Right ventricle myocardium inferior (tissue), 1 donor: ENCODE data around the gene SUMF1. TPM values are rescaled to one million over a fixed set of nuclear protein-coding genes. Genes with fewer than 3 reads are reported as not detected.
A peak's percentile ranks its signal among the peaks of the same experiment; 100 is the strongest.

Experiments used
- ATAC-seq: fragments of 200-7000 bp; cut with Tn5 transposase; one replicate; pipeline ENCODE4 v1.9.1; 2020; ENCODE audit warnings: mild to moderate bottlenecking, moderate library complexity
- DNase-seq: peaks from one replicate; pipeline ENCODE4 v3.0.0; 2021; ENCODE audit errors: missing footprints
- intact Hi-C: fragments of 100-400 bp; cut with DNase I; formaldehyde crosslinking; loops from one replicate; pipeline ENCODE4 v1.11.0; 2022
- total RNA-seq: library from RNA; stranded (reverse); fragmentation: NEBNext Ultra II Directional; extraction: Animal tissue kit (Norgen Biotek cat#: 25700); gene quantifications from one replicate; pipeline ENCODE4 v1.2.1, GENCODE V29; 2021
- donor health status: DM: no; HTN: yes; CAD: no; lungs with severe emphysema.

The SUMF1 gene
- total RNA-seq, 1 donor from 2014 or later, result 8.4 TPM

- intact Hi-C loops, result no loop called here
- ATAC-seq (no peak), DNase-seq (no peak)
These were observed 34.4 kb upstream of the SUMF1 start for GRCh38 chr3:4501437-4501836.

- DNase-seq (no peak), ATAC-seq (no peak)
- intact Hi-C loops, result loop anchor here (10.0 kb wide), 1 partner anchor 144 kb away; no protein-coding TSS in a partner anchor
These were observed 31.4 kb upstream of the SUMF1 start for GRCh38 chr3:4498446-4498845.

GRCh38 chr3:4497843-4498324, 30.8 kb upstream of the SUMF1 start:
- ATAC-seq, result no peak
- intact Hi-C loops, result loop anchor here (10.0 kb wide), 1 partner anchor 143 kb away; no protein-coding TSS in a partner anchor

DNA sequence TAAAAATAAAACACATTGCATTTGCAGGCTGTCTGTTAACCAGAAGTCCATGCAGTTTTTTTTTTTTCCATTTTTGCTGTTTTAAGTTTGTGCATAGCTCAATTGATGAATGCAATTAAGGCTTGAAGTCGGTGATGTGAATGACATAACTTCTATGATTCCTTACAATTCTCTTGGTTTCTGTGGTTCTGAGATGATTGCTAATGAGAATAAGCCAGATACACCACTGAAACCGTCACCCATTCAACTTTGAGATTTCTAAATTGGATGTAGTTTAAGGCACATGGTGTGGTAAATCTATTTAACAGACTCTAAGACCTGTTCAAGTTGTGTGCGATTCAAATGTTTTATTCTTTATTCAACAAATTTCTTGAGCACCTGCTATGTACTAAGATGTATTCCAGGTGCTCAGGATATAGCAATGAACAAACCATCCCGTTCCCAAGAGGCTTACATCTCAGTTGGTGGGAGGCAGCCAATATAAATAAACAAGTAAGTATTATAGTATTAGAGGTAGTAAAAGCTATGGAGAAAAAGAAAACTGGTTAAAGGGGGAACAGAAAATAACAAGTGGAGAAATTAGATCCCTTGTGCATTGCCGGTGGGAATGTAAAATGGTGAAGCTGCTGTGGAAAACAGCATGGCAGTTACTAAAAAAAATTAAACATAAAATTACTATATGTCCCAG, 30.1 kb upstream of the SUMF1 start:
- intact Hi-C loops, result loop anchor here (10.0 kb wide), 1 partner anchor 142 kb away; no protein-coding TSS in a partner anchor
- ATAC-seq, result no peak
- DNase-seq, result no peak

More at GRCh38 chr3:4497843-4498324, 30.8 kb upstream of the SUMF1 start:
- no peak for DNase-seq

DNA sequence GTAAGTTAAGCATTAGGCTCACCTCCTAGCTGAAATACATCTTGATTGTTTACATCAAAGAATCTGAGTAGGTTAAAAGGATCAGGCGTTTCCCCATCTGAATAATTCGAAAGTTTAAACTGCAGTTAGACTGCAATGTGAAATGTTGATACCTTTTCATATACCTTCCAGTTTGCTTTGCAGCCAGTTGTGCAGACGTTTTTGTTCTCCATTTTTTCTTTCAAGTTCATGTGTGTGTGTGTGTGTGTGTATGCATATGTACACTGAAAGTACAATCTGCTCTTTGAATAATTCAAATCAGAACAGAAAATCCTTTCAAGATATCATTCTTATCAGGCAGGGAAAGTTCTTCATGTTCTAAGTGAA, 29.0 kb upstream of the SUMF1 start:
- intact Hi-C loops, result loop anchor here (10.0 kb wide), 1 partner anchor 141 kb away; no protein-coding TSS in a partner anchor
- no peak for DNase-seq
- ATAC-seq, result no peak

- intact Hi-C loops, result loop anchor here (10.0 kb wide), 1 partner anchor 141 kb away; no protein-coding TSS in a partner anchor
- DNase-seq, result no peak
- no peak for ATAC-seq
These were observed 28.4 kb upstream of the SUMF1 start for GRCh38 chr3:4495294-4496086.

GRCh38 chr3:4494895-4495264, 27.8 kb upstream of the SUMF1 start:
- intact Hi-C loops, result loop anchor here (5.0 to 10.0 kb wide), 2 partner anchors 32 to 140 kb away; no protein-coding TSS in a partner anchor

GRCh38 chr3:4493941-4494894, 27.1 kb upstream of the SUMF1 start:
- intact Hi-C loops, result loop anchor here (2.0 to 10.0 kb wide), 3 partner anchors 33 to 139 kb away; no protein-coding TSS in a partner anchor
- ATAC-seq (no peak), DNase-seq (no peak)

More at GRCh38 chr3:4494895-4495264, 27.8 kb upstream of the SUMF1 start:
- no peak for ATAC-seq
- no peak for DNase-seq

- DNase-seq (peak; percentile 100), ATAC-seq (peak; percentile 98)
- intact Hi-C loops, result loop anchor here (2.0 to 10.0 kb wide), 3 partner anchors 34 to 138 kb away; no protein-coding TSS in a partner anchor
These were observed 26.2 kb upstream of the SUMF1 start, which contains the start of gene ITPR1 for GRCh38 chr3:4493014-4493940. ITPR1 (plus strand) TSS chr3:4493348; CDS start chr3:4516492, 23,144 bp downstream.

- ATAC-seq, result peak; percentile 33
- intact Hi-C loops, result loop anchor here (1.0 to 10.0 kb wide), 4 partner anchors 35 to 141 kb away; no protein-coding TSS in a partner anchor
- peak; percentile 75 for DNase-seq
These were observed 25.3 kb upstream of the SUMF1 start for GRCh38 chr3:4492208-4493013.

DNA sequence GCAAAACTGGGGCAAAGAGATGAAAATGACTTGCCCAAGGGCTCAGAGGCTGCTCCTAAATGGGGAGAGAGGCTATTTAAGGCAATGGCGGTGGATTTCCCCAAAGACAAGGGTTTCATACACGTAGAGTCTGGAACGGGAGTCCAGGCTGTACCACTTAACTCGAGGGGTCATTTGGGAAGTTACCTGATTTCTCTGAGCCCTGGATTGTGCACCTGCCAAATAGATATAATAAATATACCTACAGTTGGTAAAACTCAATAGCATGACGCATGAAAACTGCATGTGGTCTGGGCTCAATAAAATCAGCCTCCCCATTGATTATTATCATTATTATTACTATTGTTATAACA, 24.8 kb upstream of the SUMF1 start:
- no peak for ATAC-seq
- DNase-seq, result no peak
- intact Hi-C loops, result loop anchor here (1.0 to 10.0 kb wide), 4 partner anchors 35 to 141 kb away; no protein-coding TSS in a partner anchor

DNA sequence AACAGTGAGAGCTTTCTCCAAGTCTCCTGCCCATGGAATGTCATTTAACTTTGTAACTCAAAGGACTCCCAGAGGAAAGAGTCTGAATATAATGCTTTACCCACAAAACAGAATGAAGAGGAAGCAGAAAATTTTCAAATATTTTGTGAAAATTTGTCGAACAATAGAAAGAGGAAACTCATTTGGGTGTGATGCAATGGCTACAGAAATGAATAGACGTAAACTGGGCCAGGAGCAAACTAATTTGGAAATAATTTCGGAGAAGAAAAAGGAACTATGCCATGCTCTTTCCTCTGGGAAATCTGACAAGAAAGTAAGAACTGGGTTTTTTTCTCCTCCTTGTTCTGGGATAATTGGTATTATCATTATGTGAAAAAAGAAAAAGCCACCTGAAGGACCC, 11.2 kb upstream of the SUMF1 start:
- intact Hi-C loops, result no loop called here
- ATAC-seq (no peak), DNase-seq (no peak)

GRCh38 chr3:4476496-4476895, 9.4 kb upstream of the SUMF1 start:
- intact Hi-C loops, result no loop called here
- ATAC-seq (no peak), DNase-seq (no peak)

DNA sequence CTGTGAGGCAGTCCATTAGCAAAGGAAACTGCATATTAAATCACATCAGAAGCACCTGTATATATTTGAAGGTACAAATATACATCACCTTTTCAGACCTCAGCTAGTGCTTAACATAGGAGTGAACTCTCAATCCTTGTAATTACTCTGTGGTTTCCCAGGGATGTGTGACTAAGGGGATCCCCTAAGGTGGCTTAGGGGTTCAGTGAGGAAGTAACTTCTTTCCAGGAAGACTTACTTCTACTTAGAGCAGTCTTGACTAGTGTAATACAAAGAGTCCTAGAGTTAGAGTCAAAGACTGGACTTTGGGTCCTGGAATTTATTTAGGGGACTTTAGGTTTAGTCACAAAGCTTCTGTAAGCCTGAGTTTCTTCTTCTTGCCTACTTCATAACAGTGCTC, 8.7 kb upstream of the SUMF1 start:
- intact Hi-C loops, result no loop called here
- DNase-seq, result no peak
- ATAC-seq, result no peak

DNA sequence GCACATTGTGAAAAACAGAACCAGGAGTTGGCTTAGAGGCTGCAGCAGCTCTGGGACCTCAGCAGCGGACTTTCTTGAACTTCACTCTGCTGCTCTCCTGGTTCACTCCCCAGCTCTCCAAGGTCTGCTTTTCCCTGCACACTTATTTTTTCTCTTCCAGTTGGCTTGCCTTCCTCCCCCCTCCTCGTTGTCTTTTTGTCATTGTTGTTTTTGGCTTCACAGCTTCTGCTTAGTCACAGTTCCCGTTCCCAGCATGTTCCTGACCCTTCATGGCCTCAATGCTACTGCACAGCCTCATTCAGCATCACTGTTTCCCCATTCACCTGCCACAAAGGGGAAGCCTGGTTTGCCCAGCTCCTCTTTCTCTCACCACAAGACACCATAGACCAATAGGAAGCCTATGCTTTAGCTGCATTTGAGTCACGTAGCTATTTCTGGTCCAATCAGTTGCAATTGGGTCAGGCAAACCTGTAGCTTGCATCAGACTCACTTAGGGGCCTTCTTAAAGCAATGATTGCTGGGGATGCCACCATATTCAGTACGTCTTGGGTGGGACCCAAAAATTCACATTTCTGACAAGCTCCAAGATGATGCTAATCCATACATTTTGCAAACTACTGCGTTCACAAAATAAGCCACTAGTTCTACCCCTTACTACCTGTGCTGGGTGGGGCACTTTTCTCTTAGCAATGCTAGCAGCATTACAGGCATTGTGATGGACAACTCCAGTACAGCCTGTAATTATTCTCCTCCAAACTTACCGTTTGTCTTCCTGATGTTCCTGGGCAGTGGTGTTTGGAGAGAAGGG, 7.8 kb upstream of the SUMF1 start:
- DNase-seq (no peak), ATAC-seq (peak; percentile 80)
- intact Hi-C loops, result no loop called here

DNA sequence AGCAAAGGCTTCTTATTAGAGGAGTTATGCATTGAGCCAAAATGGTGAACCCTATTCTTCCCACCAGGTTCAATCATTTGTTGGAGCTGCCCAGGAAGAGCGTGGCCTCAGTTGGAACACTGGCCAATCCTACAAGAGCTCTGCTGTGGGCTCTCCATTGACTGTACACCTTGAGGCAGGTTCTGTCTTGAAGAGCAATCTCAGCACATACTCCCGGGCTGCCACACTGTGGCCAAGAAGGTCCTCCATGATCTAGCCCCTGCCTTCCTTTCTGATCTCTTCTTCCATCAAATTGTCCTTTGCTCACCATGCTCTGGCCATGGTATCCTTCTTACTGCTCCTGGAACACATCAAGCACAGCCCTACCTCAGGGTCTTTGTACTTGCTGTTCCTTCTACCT, 5.7 kb upstream of the SUMF1 start:
- ATAC-seq, result no peak
- no peak for DNase-seq
- intact Hi-C loops, result no loop called here
